ENCODE data around the gene AGBL4. TPM values are rescaled to one million over a fixed set of nuclear protein-coding genes. Genes with fewer than 3 reads are reported as not detected.

The AGBL4 gene
- total and polyA plus RNA-seq, 2 of the 13 experiments (the other 11 are each of a cell fraction or from before 2014, with no cell fraction given), result not detected

DNA sequence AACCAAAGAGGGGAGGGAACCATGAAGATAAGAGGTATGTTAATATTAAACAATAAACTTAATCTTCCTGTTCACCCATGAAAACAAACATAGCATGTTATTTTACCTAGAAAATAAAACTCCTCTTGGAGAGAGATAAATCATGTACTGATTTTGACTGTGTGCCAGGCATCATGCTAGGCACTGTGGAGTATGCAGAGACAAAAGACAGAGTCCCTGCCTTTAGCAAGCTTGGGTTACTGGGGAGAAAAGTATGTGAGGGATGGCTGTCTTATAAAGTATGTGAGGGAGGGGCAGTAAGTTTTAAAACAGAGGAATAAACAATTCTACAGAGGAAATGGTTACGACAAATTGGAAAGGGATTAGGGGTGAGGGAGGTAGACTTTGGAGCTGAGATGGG lies 1117.6 kb downstream of the AGBL4 start:
- Histone ChIP-seq H3K27me3 (ENCODE audit: control insufficient read depth in 1 of 2, insufficient read depth in 2 of 2, low read length in 2 of 2) (no peaks in the 10 kb centered on the region), H3K4me3 (replicated peaks in 1 of 3; ENCODE audit: insufficient read depth in 1 of 3, low read depth in 2 of 3, low read length in 3 of 3) (no peak overlapping the region), H4K20me1 (ENCODE audit: insufficient read depth, low read length) (no peaks in the 10 kb centered on the region), H3K9ac (ENCODE audit: insufficient read depth, low read depth, low read length) (no peak overlapping the region), H2AFZ (ENCODE audit: low read length) (no peak overlapping the region), H3K9me3 (ENCODE audit: low read length) (no peaks in the 10 kb centered on the region), H3K27ac (ENCODE audit: extremely low read length, insufficient read depth, low read length) (no peak overlapping the region), H3K79me2 (ENCODE audit: insufficient read depth, low read length) (no peaks in the 10 kb centered on the region), H3K4me1 (ENCODE audit: insufficient read depth, low read length) (no peaks in the 10 kb centered on the region), H3K36me3 (replicated peaks in 1 of 2; ENCODE audit: control insufficient read depth in 1 of 2, insufficient read depth in 2 of 2, low read length in 2 of 2) (no peaks in the 10 kb centered on the region), H3K4me2 (ENCODE audit: low read depth, low read length) (no peak overlapping the region)
- ATAC-seq, result no peak
- in situ Hi-C loops (cut with HindIII; ENCODE audit: extremely low pct_ligation_motif_present, low pct_unique_long_range_greater_than_20kb) (loop anchor here (25.0 kb wide), 1 partner anchor 1431 kb away; no protein-coding TSS in a partner anchor), intact Hi-C loops (cut with micrococcal nuclease; ENCODE audit: unreplicated experiment) (no loop called here)
- DNase-seq (ENCODE audit: low spot score), result no peak
- 10% methylated on average over 1 of the region's 1 CpG for WGBS (ENCODE audit: low lambda C conversion rate)
- TF ChIP-seq KAT7 (CRISPR knock-in tag; IDR thresholded peaks at IDR 0.05; ENCODE audit: borderline replicate concordance), result no peak
- TF ChIP-seq, protein P1, sequence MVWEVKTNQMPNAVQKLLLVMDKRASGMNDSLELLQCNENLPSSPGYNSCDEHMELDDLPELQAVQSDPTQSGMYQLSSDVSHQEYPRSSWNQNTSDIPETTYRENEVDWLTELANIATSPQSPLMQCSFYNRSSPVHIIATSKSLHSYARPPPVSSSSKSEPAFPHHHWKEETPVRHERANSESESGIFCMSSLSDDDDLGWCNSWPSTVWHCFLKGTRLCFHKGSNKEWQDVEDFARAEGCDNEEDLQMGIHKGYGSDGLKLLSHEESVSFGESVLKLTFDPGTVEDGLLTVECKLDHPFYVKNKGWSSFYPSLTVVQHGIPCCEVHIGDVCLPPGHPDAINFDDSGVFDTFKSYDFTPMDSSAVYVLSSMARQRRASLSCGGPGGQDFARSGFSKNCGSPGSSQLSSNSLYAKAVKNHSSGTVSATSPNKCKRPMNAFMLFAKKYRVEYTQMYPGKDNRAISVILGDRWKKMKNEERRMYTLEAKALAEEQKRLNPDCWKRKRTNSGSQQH (CRISPR knock-in tag; IDR thresholded peaks at IDR 0.05; ENCODE audit: low read depth), result no peak
- TF ChIP-seq, protein P2, sequence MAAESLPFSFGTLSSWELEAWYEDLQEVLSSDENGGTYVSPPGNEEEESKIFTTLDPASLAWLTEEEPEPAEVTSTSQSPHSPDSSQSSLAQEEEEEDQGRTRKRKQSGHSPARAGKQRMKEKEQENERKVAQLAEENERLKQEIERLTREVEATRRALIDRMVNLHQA (CRISPR knock-in tag; IDR thresholded peaks at IDR 0.05), result no peak
- no peak for TF ChIP-seq RAD21 (CRISPR knock-in tag; IDR thresholded peaks at IDR 0.05)
- no peak for TF ChIP-seq FIP1L1 (IDR thresholded peaks at IDR 0.05; ENCODE audit: borderline replicate concordance, insufficient read depth, low read depth, low read length)
- TF ChIP-seq RFX5 (IDR thresholded peaks at IDR 0.05; ENCODE audit: low read depth, low read length), result no peak
- TF ChIP-seq FOSL1 (CRISPR knock-in tag; IDR thresholded peaks at IDR 0.05; ENCODE audit: borderline replicate concordance), result no peak
- TF ChIP-seq CREB1 (IDR thresholded peaks at IDR 0.05), result no peak
- no peak for TF ChIP-seq CREB1 (CRISPR knock-in tag; IDR thresholded peaks at IDR 0.05)
- TF ChIP-seq STAT5B (CRISPR knock-in tag; IDR thresholded peaks at IDR 0.05), result no peak
- TF ChIP-seq, protein P3, sequence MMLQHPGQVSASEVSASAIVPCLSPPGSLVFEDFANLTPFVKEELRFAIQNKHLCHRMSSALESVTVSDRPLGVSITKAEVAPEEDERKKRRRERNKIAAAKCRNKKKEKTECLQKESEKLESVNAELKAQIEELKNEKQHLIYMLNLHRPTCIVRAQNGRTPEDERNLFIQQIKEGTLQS (CRISPR knock-in tag; IDR thresholded peaks at IDR 0.05), result no peak
- no peak for TF ChIP-seq U2AF2 (IDR thresholded peaks at IDR 0.05; ENCODE audit: low read depth, low read length)
- no peak for TF ChIP-seq RARG (CRISPR knock-in tag; IDR thresholded peaks at IDR 0.05; ENCODE audit: low read depth)
- TF ChIP-seq, protein P4, sequence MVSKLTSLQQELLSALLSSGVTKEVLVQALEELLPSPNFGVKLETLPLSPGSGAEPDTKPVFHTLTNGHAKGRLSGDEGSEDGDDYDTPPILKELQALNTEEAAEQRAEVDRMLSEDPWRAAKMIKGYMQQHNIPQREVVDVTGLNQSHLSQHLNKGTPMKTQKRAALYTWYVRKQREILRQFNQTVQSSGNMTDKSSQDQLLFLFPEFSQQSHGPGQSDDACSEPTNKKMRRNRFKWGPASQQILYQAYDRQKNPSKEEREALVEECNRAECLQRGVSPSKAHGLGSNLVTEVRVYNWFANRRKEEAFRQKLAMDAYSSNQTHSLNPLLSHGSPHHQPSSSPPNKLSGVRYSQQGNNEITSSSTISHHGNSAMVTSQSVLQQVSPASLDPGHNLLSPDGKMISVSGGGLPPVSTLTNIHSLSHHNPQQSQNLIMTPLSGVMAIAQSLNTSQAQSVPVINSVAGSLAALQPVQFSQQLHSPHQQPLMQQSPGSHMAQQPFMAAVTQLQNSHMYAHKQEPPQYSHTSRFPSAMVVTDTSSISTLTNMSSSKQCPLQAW (CRISPR knock-in tag; IDR thresholded peaks at IDR 0.05), result no peak
- TF ChIP-seq, protein P5, sequence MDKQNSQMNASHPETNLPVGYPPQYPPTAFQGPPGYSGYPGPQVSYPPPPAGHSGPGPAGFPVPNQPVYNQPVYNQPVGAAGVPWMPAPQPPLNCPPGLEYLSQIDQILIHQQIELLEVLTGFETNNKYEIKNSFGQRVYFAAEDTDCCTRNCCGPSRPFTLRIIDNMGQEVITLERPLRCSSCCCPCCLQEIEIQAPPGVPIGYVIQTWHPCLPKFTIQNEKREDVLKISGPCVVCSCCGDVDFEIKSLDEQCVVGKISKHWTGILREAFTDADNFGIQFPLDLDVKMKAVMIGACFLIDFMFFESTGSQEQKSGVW (CRISPR knock-in tag; IDR thresholded peaks at IDR 0.05; ENCODE audit: borderline replicate concordance), result no peak
- no peak for TF ChIP-seq CBFB (CRISPR knock-in tag; IDR thresholded peaks at IDR 0.05)
- TF ChIP-seq MAFG (CRISPR knock-in tag; IDR thresholded peaks at IDR 0.05), result no peak
- no peak for TF ChIP-seq POGZ (CRISPR knock-in tag; IDR thresholded peaks at IDR 0.05)
- no peak for TF ChIP-seq GPN1 (CRISPR knock-in tag; IDR thresholded peaks at IDR 0.05; ENCODE audit: borderline replicate concordance)
- FAIRE-seq, result no peak
- POLR2A ChIA-PET, result no interaction called here
- BruUV-seq (replicated peaks), result no TSS peak
- CTCF ChIA-PET (ENCODE audit: low intra/inter-chr PET ratio, low total read pairs), result no interaction called here
